GM12873 (cell line): ENCODE data around the gene TNPO1.

ENCODE experiments used
- CTCF ChIP-seq: IDR thresholded peaks from 2 replicates; pipeline ENCODE4 v1.5.1; 2012; ENCODE audit warnings: low read depth, mild to moderate bottlenecking, moderate library complexity, low read length, control low read depth; ENCODE audit not compliant: insufficient read depth; ENCODE audit errors: missing control alignments

Gene TNPO1

GRCh38 chr5:72816284-72817075, at the start of gene TNPO1:
TNPO1 (plus strand) TSS chr5:72816661; CDS start chr5:72816738, 77 bp downstream.
- TF ChIP-seq CTCF: no peak

GRCh38 chr5:72767289-72768010, 49.0 kb upstream of the TNPO1 start:
- no peak for TF ChIP-seq CTCF

- TF ChIP-seq CTCF: no peak
Observed at GRCh38 chr5:72770266-72770665, 46.2 kb upstream of the TNPO1 start.

- TF ChIP-seq CTCF: no peak
Observed at GRCh38 chr5:72776684-72777083, 39.8 kb upstream of the TNPO1 start.

GRCh38 chr5:72779520-72779919, 36.9 kb upstream of the TNPO1 start:
- no peak for TF ChIP-seq CTCF

- TF ChIP-seq CTCF: no peak
Observed at GRCh38 chr5:72783354-72783753, 33.1 kb upstream of the TNPO1 start.

- no peak for TF ChIP-seq CTCF
Observed at GRCh38 chr5:72784129-72784528, 32.3 kb upstream of the TNPO1 start.
